Endothelial cell of umbilical vein (primary cell): ENCODE results near the gene DUSP15. TPM values are rescaled to one million over a fixed set of nuclear protein-coding genes. Genes with fewer than 3 reads are reported as not detected.

Experiments used
- BruUV-seq: library from RNA; stranded (reverse); fragments of 400-500 nt; replicated peaks from 2 replicates; lab custom pipeline; 2021; lab: Mats Ljungman, UMichigan
- CTCF ChIA-PET: fragments of 300-600, 350-600 bp; sonication (Branson Sonifier 250); formaldehyde crosslinking; loops from one replicate; lab custom pipeline; 2021; ENCODE audit warnings: antibody characterized with exemption, inconsistent platforms; lab: Charles Lee
- POLR2A ChIA-PET: fragments of 300-600, 350-600 bp; sonication (Branson Sonifier 250); formaldehyde crosslinking; loops from one replicate; lab custom pipeline; 2021; ENCODE audit warnings: antibody characterized with exemption, inconsistent platforms; lab: Charles Lee
- DNase-seq: peaks from one replicate; pipeline ENCODE4 v3.0.0-alpha.2; 2011; ENCODE audit warnings: low read depth, low spot score
- FAIRE-seq: peaks from 2 replicates; lab custom pipeline; 2011; peaks lifted over from hg19 to GRCh38; lab: Jason Lieb, UNC
- H2AFZ ChIP-seq: 2 replicates; pipeline ENCODE4 v1.6.0; 2012; ENCODE audit warnings: low read depth, low read length, control low read depth, inconsistent platforms
- H3K27ac ChIP-seq: 2 replicates; pipeline ENCODE4 v1.5.1; 2011; ENCODE audit warnings: low read depth, mild to moderate bottlenecking, control low read depth, low read length, moderate library complexity; ENCODE audit not compliant: insufficient read depth
- H3K27me3 ChIP-seq, 2 experiments: 2 replicates each; pipeline versions ENCODE4 v1.6.0 to v1.6.1; 2011; ENCODE audit warnings: low read length in 2 of 2, mixed read lengths in 1 of 2; ENCODE audit not compliant: control insufficient read depth in 2 of 2, insufficient read depth in 2 of 2
- H3K36me3 ChIP-seq, 2 experiments: 2 replicates in 1 of 2; 3 replicates in 1 of 2; pipeline ENCODE4 v1.5.1; 2011; ENCODE audit warnings: low read length in 2 of 2, mild to moderate bottlenecking in 1 of 2, moderate library complexity in 1 of 2; ENCODE audit not compliant: control insufficient read depth in 2 of 2, insufficient read depth in 2 of 2; ENCODE audit errors: extremely low read depth in 1 of 2
- H3K4me1 ChIP-seq: 3 replicates; pipeline ENCODE4 v1.5.1; 2011; ENCODE audit warnings: mild to moderate bottlenecking, low read length; ENCODE audit not compliant: control insufficient read depth, insufficient read depth; ENCODE audit errors: extremely low read depth
- H3K4me2 ChIP-seq: 2 replicates; pipeline ENCODE4 v1.6.1; 2011; ENCODE audit warnings: low read length, control low read depth, mixed read lengths; ENCODE audit not compliant: insufficient read depth
- H3K4me3 ChIP-seq, 3 experiments: fragments of 200-600 bp in 1 of 3; sonication (generic), shearing (Covaris generic) in 1 of 3; replicated peaks in 1 of 3; 2 replicates each; pipeline ENCODE4 v1.5.1; 2011 to 2016; ENCODE audit warnings: control low read depth in 3 of 3, low read length in 3 of 3, mild to moderate bottlenecking in 2 of 3, inconsistent platforms in 1 of 3, low read depth in 1 of 3, moderate library complexity in 1 of 3; ENCODE audit not compliant: insufficient read depth in 1 of 3
- H3K79me2 ChIP-seq: 2 replicates; pipeline ENCODE4 v1.6.0; 2012; ENCODE audit warnings: low read length, inconsistent platforms; ENCODE audit not compliant: control insufficient read depth, insufficient read depth
- H3K9ac ChIP-seq: replicated peaks from 2 replicates; pipeline ENCODE3; 2011; ENCODE audit warnings: low read length, control low read depth; ENCODE audit not compliant: insufficient read depth; ENCODE audit errors: extremely low read depth
- H3K9me1 ChIP-seq: replicated peaks from 3 replicates; pipeline ENCODE4 v1.6.0; 2011; ENCODE audit warnings: mild to moderate bottlenecking, low read length; ENCODE audit not compliant: control insufficient read depth, insufficient read depth; ENCODE audit errors: extremely low read depth
- H3K9me3 ChIP-seq: replicated peaks from 2 replicates; pipeline ENCODE4 v1.5.1; 2012; ENCODE audit warnings: low read length, inconsistent platforms; ENCODE audit not compliant: control insufficient read depth, insufficient read depth
- H4K20me1 ChIP-seq: replicated peaks from 2 replicates; pipeline ENCODE3; 2011; ENCODE audit warnings: mild to moderate bottlenecking, low read length; ENCODE audit not compliant: control insufficient read depth, insufficient read depth; ENCODE audit errors: extremely low read depth
- EZH2 ChIP-seq: IDR thresholded peaks from 2 replicates; pipeline ENCODE4 v1.6.1; 2012; ENCODE audit warnings: borderline replicate concordance, low read depth, mild to moderate bottlenecking, moderate library complexity, low read length, inconsistent platforms; ENCODE audit not compliant: severe bottlenecking
- JUN ChIP-seq: IDR thresholded peaks from 2 replicates; pipeline ENCODE4 v1.6.1; 2011; ENCODE audit warnings: borderline replicate concordance, low read depth; ENCODE audit not compliant: insufficient read length, insufficient read depth
- MYC ChIP-seq: IDR thresholded peaks from one replicate; pipeline ENCODE4 v1.6.1; 2011; ENCODE audit warnings: mild to moderate bottlenecking, low read depth, low read length
- POLR2AphosphoS5 ChIP-seq: IDR thresholded peaks from 2 replicates; pipeline ENCODE4 v1.6.1; 2012; ENCODE audit warnings: low read depth, mild to moderate bottlenecking, control low read depth, low read length, moderate library complexity; ENCODE audit not compliant: insufficient read depth
- dilution Hi-C: fragments of 300-500 bp; cut with MboI; formaldehyde crosslinking; loops from one replicate; pipeline ENCODE4 v1.15.0; 2019; ENCODE audit warnings: low sequenced_read_pairs; ENCODE audit not compliant: extremely low pct_ligation_motif_present
- intact Hi-C: fragments of 100-400 bp; cut with micrococcal nuclease; formaldehyde crosslinking; loops from one replicate; pipeline ENCODE4 v1.10.0; 2022
- polyA plus RNA-seq, 4 experiments: library from polyadenylated mRNA; depleted of rRNA in 3 of 4; stranded (reverse) in 3 of 4; unstranded in 1 of 4; fragments of >200 nt; gene quantifications; 2 replicates each; pipeline versions ENCODE4 v1.2.1 to v1.2.3, GENCODE V29; 2011 to 2012; ENCODE audit warnings: missing spikeins in 1 of 4
- total RNA-seq: library from RNA; stranded (reverse); gene quantifications from 2 replicates; pipeline ENCODE4 v1.2.3, GENCODE V29; 2021
- TF ChIP-seq, protein P1 (sequence below), 2 donors: IDR thresholded peaks; 1 replicate in 1 of 2; 2 replicates in 1 of 2; pipeline ENCODE4 v1.5.1; 2011; ENCODE audit warnings: low read length in 2 of 2, mild to moderate bottlenecking in 2 of 2, moderate library complexity in 2 of 2, control low read depth in 1 of 2, inconsistent platforms in 1 of 2, low read depth in 1 of 2; ENCODE audit not compliant: insufficient read depth in 1 of 2; ENCODE audit errors: extremely low read depth in 1 of 2

DUSP15 gene
- total and polyA plus RNA-seq, 2 donors (not counting 3 experiments of a cell fraction or from before 2014, with no cell fraction given): 0.33 TPM; not detected in 1

DNA sequence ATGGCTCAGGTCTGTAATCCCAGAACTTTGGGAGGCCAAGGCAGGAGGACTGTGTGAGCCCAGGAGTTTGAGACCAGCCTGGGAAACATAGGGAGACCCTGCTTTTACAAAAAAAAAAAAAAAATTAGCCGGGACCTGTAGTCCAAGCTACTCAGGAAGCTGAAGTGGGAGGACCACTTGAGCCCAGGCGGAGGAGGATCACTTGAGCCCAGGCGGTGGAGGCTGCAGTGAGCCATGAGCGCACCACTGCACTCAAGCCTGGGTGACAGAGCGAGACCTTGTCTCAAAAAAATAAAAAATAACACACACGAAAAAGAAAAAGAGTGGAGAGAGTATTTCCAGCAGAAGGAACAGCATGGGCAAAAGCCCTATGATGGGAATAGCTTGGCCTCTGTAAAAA is 2.1 kb upstream of the DUSP15 start:
- ChIA-PET POLR2A (no interaction called here), CTCF (interaction anchor here (1.1 to 2.1 kb wide), 2 partner anchors 9 to 158 kb away, joined by 3 to 7 read pairs; no protein-coding TSS in a partner anchor)
- Histone ChIP-seq H3K9me3 (no peaks in the 10 kb centered on the region), H2AFZ (no peak overlapping the region), H4K20me1 (no peaks in the 10 kb centered on the region), H3K9me1 (no peaks in the 10 kb centered on the region), H3K4me1 (no peaks in the 10 kb centered on the region), H3K79me2 (no peaks in the 10 kb centered on the region), H3K4me2 (no peak overlapping the region), H3K9ac (no peak overlapping the region), H3K27ac (no peak overlapping the region), H3K36me3 (no peaks in the 10 kb centered on the region), H3K27me3 (peaks cover 30 to 35% of the 10 kb centered on the region in 2 experiments), H3K4me3 (no peak overlapping the region)
- TF ChIP-seq EZH2: no peak
- no peak for TF ChIP-seq JUN
- intact Hi-C loops (no loop called here), dilution Hi-C loops (no loop called here)
- no TSS peak for BruUV-seq
- DNase-seq: no peak
- no peak for FAIRE-seq

DNA sequence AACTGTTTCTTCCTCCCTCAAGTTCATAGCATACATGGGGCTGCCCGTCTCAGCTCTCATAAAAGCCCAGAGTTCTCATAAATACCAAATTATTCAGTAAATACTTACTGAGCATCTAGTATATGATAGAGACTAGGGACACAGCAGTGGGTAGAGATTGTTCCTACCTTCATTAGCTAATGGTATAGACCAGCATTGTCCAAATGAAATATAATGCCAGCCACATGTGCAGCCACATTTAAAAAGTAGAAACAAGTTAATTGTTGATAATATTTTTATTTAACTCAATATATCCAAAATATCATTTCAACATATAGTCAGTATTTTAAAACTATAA is 1.3 kb upstream of the DUSP15 start:
- no peak overlapping the region for H3K4me3 ChIP-seq
- H3K9me1 ChIP-seq: no peaks in the 10 kb centered on the region
- intact Hi-C loops: no loop called here
- no peaks in the 10 kb centered on the region for H3K9me3 ChIP-seq
- ChIA-PET POLR2A (no interaction called here), CTCF (interaction anchor here (1.2 to 2.1 kb wide), 4 partner anchors 12 to 159 kb away, joined by 3 to 10 read pairs (median 5); no protein-coding TSS in a partner anchor)
- no peaks in the 10 kb centered on the region for H3K79me2 ChIP-seq
- H3K9ac ChIP-seq: no peak overlapping the region
- TF ChIP-seq MYC: no peak
- TF ChIP-seq, protein P1, sequence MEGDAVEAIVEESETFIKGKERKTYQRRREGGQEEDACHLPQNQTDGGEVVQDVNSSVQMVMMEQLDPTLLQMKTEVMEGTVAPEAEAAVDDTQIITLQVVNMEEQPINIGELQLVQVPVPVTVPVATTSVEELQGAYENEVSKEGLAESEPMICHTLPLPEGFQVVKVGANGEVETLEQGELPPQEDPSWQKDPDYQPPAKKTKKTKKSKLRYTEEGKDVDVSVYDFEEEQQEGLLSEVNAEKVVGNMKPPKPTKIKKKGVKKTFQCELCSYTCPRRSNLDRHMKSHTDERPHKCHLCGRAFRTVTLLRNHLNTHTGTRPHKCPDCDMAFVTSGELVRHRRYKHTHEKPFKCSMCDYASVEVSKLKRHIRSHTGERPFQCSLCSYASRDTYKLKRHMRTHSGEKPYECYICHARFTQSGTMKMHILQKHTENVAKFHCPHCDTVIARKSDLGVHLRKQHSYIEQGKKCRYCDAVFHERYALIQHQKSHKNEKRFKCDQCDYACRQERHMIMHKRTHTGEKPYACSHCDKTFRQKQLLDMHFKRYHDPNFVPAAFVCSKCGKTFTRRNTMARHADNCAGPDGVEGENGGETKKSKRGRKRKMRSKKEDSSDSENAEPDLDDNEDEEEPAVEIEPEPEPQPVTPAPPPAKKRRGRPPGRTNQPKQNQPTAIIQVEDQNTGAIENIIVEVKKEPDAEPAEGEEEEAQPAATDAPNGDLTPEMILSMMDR (IDR thresholded peaks at IDR 0.05; ENCODE audit: extremely low read depth in 1 of 2, insufficient read depth in 1 of 2, low read depth in 1 of 2, low read length in 2 of 2): no peak
- no peak for TF ChIP-seq POLR2AphosphoS5
- H3K36me3 ChIP-seq: no peaks in the 10 kb centered on the region
- H3K4me2 ChIP-seq: no peak overlapping the region
- no peaks in the 10 kb centered on the region for H4K20me1 ChIP-seq
- no peaks in the 10 kb centered on the region for H3K4me1 ChIP-seq
- FAIRE-seq: no peak
- no peak overlapping the region for H2AFZ ChIP-seq
- no peak overlapping the region for H3K27ac ChIP-seq
- H3K27me3 ChIP-seq: peaks cover 30 to 35% of the 10 kb centered on the region in 2 experiments
- no TSS peak for BruUV-seq
- dilution Hi-C loops: no loop called here
- DNase-seq: no peak
